ENCODE data around the gene TMEM185B.

DNA sequence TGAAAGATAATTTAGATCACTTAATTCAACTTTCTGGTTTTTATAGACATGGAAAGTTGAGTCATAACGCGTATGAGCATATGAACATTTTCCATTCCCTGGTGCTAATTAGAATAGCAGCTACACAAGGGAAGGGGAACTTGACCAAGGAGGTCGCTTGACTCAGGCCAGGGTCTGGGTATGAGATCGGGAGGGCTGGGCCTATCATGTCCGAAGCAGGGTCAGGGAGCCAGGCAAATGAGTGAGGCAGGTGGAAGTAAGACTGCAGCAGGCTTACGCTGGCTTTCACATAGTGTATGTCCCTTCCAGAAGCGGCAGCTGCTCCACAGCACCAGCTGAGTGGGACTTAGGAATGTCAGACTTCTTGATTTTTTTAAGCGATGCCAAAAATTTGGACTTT is 44.1 kb upstream of the TMEM185B start:
- TF ChIP-seq POLR2A (IDR thresholded peaks at IDR 0.05), result no peak
- TF ChIP-seq, protein P1, sequence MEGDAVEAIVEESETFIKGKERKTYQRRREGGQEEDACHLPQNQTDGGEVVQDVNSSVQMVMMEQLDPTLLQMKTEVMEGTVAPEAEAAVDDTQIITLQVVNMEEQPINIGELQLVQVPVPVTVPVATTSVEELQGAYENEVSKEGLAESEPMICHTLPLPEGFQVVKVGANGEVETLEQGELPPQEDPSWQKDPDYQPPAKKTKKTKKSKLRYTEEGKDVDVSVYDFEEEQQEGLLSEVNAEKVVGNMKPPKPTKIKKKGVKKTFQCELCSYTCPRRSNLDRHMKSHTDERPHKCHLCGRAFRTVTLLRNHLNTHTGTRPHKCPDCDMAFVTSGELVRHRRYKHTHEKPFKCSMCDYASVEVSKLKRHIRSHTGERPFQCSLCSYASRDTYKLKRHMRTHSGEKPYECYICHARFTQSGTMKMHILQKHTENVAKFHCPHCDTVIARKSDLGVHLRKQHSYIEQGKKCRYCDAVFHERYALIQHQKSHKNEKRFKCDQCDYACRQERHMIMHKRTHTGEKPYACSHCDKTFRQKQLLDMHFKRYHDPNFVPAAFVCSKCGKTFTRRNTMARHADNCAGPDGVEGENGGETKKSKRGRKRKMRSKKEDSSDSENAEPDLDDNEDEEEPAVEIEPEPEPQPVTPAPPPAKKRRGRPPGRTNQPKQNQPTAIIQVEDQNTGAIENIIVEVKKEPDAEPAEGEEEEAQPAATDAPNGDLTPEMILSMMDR (IDR thresholded peaks at IDR 0.05), result no peak
